GM12878 (cell line): ENCODE measurements around the gene SAMD4A.

ENCODE experiments used
- CTCF ChIP-seq, 3 experiments: IDR thresholded peaks in 2 of 3; conservative IDR thresholded peaks in 1 of 3; 2 replicates each; pipeline ENCODE4 v1.5.1; 2011; ENCODE audit warnings: low read depth in 3 of 3, low read length in 3 of 3, mild to moderate bottlenecking in 3 of 3, control low read depth in 2 of 3, moderate library complexity in 2 of 3, inconsistent platforms in 1 of 3, mixed read lengths in 1 of 3; ENCODE audit not compliant: control insufficient read depth in 2 of 3, insufficient read depth in 1 of 3; ENCODE audit errors: extremely low read depth in 1 of 3
- EZH2 ChIP-seq: IDR thresholded peaks from 2 replicates; pipeline ENCODE4 v1.6.1; 2012; ENCODE audit warnings: low read depth, mild to moderate bottlenecking, control low read depth, inconsistent platforms, low read length, borderline replicate concordance; ENCODE audit not compliant: control insufficient read depth
- IRF3 ChIP-seq: fragments of 450-650 bp; IDR thresholded peaks from 2 replicates; pipeline ENCODE4 v1.6.1; 2014; ENCODE audit warnings: mild to moderate bottlenecking
- JUND ChIP-seq: IDR thresholded peaks from 2 replicates; pipeline ENCODE4 v1.6.1; 2012; ENCODE audit warnings: low read depth, mild to moderate bottlenecking, low read length, improper control_type of control experiment, moderate library complexity
- POLR2A ChIP-seq: IDR thresholded peaks from 2 replicates; pipeline ENCODE4 v1.6.1; 2011; ENCODE audit warnings: low read depth, mild to moderate bottlenecking, low read length
- POLR2AphosphoS2 ChIP-seq: IDR thresholded peaks from 2 replicates; pipeline ENCODE4 v1.6.1; 2011; ENCODE audit warnings: low read depth, mild to moderate bottlenecking, low read length, improper control_type of control experiment, moderate library complexity
- RAD51 ChIP-seq: fragments of 450-650 bp; IDR thresholded peaks from 2 replicates; pipeline ENCODE4 v1.6.1; 2016; ENCODE audit warnings: moderate library complexity, mild to moderate bottlenecking, inconsistent platforms
- ZNF24 ChIP-seq: fragments of 450-650 bp; IDR thresholded peaks from 2 replicates; pipeline ENCODE4 v1.6.1; 2017; ENCODE audit warnings: antibody characterized with exemption, mild to moderate bottlenecking

GRCh38 chr14:54758041-54758440, 191.1 kb downstream of the SAMD4A start:
- no peak for TF ChIP-seq POLR2A
- TF ChIP-seq RAD51: no peak
- TF ChIP-seq ZNF24: no peak
- no peak for TF ChIP-seq JUND
- no peak for TF ChIP-seq POLR2AphosphoS2
- TF ChIP-seq IRF3: no peak
- no peak for TF ChIP-seq EZH2
- no peak for TF ChIP-seq CTCF (IDR thresholded peaks at IDR 0.05 in 2 of 3, conservative IDR thresholded peaks at IDR 0.05 in 1 of 3; ENCODE audit: control insufficient read depth in 2 of 3, extremely low read depth in 1 of 3, insufficient read depth in 1 of 3, low read depth in 3 of 3, low read length in 3 of 3)
